GM20000 (cell line): ENCODE results near the gene PRG2.

ENCODE experiments used
- DNase-seq: peaks from one replicate; pipeline ENCODE4 v3.0.0; 2012; ENCODE audit warnings: low spot score
- CTCF ChIP-seq: IDR thresholded peaks from 2 replicates; pipeline ENCODE4 v1.5.1; 2012; ENCODE audit warnings: mild to moderate bottlenecking, control low read depth; ENCODE audit errors: extremely low read depth, missing control alignments

PRG2 gene

GRCh38 chr11:57374966-57375365 is 15.5 kb downstream of the PRG2 start:
- no peak for TF ChIP-seq CTCF
- DNase-seq = no peak

GRCh38 chr11:57373146-57373545 is 17.3 kb downstream of the PRG2 start:
- DNase-seq = no peak
- TF ChIP-seq CTCF = no peak

GRCh38 chr11:57370941-57371340 is 19.5 kb downstream of the PRG2 start:
- no peak for DNase-seq
- no peak for TF ChIP-seq CTCF

GRCh38 chr11:57370251-57370650 is 20.2 kb downstream of the PRG2 start:
- TF ChIP-seq CTCF = no peak
- no peak for DNase-seq

GRCh38 chr11:57368845-57369232 is 21.6 kb downstream of the PRG2 start:
- no peak for DNase-seq
- TF ChIP-seq CTCF = no peak

- no peak for DNase-seq
These were observed 22.2 kb downstream of the PRG2 start for GRCh38 chr11:57368106-57368844.

More at GRCh38 chr11:57368106-57368844, 22.2 kb downstream of the PRG2 start:
- no peak for TF ChIP-seq CTCF
